ENCODE measurements around the gene PTPRF.

The PTPRF gene

DNA sequence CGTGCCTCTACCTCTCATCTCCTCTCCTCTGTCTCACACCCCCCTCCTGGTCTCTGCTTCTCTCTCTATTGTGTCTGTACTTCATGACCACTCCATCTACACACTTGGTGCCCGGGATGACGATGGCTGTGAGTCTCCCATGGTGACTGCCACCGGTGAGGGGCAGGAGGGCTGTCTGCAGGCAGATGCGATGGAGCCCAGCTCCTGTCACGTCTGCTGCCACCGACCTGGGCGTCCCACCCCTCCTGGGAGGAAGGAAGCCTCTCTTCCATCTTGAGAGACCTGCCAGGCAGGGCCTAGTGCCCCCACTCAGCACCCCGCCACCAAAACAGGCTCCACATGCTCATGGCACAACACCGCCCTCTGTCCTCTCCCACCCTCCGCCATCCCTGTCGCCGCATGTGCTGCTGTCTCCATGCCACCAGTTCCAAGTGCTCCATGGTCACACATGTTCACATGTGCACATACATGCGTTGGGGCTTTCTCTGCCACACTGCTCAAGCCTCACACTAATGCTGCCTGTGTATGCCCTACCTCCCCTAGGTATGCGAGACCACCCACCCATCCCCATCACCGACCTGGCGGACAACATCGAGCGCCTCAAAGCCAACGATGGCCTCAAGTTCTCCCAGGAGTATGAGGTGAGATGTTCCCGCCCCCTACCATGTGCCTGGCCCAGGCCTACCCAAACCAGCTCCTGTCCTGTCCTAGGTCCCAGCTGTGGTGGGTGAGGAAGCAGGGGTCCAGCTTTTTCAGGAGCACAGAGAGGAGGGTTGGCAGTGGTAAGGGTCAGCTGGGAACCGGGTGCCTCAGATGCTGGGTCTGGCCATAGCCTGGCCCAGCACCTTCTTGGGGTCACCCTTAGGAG is 82.6 kb downstream of the PTPRF start:
- no peaks in the 10 kb centered on the region for H3K27me3 ChIP-seq (ENCODE audit: control insufficient read depth, insufficient read depth, low read length)

DNA sequence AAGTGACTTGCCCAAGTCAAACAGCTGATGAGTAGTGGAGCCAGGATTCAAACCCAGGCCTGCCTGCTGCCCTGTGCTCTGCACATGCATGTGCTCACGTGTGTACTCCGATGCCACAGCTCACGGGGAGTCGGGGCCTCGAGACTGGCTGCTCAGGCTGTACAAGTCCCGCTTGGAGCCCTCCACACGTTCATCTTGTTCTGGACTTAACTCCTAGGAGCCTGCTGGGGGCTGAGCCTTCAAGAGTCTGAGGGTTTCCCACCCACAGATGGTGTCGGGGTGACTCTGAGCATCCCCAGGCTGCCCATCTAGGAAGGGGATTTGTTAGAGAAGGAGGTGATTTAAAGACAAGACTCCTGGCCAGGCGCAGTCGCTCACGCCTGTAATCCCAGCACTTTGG is 83.5 kb downstream of the PTPRF start:
- Histone ChIP-seq H3K9ac (ENCODE audit: low read length) (no peak overlapping the region), H3K27ac (ENCODE audit: low read depth, low read length) (no peak overlapping the region), H3K9me3 (ENCODE audit: control insufficient read depth, insufficient read depth, low read depth, low read length) (no peaks in the 10 kb centered on the region), H3K4me1 (ENCODE audit: control insufficient read depth, insufficient read depth, low read length) (no peaks in the 10 kb centered on the region), H3K4me3 (ENCODE audit: low read depth, low read length) (no peak overlapping the region), H3K27me3 (ENCODE audit: control insufficient read depth, insufficient read depth, low read length) (no peaks in the 10 kb centered on the region), H3K36me3 (ENCODE audit: control insufficient read depth, insufficient read depth, low read length) (peaks cover 77% of the 10 kb centered on the region)

More for the DNA sequence above, 82.6 kb downstream of the PTPRF start:
- no peak overlapping the region for H3K27ac ChIP-seq (ENCODE audit: low read depth, low read length)
- H3K4me3 ChIP-seq (ENCODE audit: low read depth, low read length), result no peak overlapping the region
- H3K4me1 ChIP-seq (ENCODE audit: control insufficient read depth, insufficient read depth, low read length), result no peaks in the 10 kb centered on the region
- no peaks in the 10 kb centered on the region for H3K9me3 ChIP-seq (ENCODE audit: control insufficient read depth, insufficient read depth, low read depth, low read length)
- H3K9ac ChIP-seq (ENCODE audit: low read length), result no peak overlapping the region
- peaks cover 77% of the 10 kb centered on the region for H3K36me3 ChIP-seq (ENCODE audit: control insufficient read depth, insufficient read depth, low read length)

DNA sequence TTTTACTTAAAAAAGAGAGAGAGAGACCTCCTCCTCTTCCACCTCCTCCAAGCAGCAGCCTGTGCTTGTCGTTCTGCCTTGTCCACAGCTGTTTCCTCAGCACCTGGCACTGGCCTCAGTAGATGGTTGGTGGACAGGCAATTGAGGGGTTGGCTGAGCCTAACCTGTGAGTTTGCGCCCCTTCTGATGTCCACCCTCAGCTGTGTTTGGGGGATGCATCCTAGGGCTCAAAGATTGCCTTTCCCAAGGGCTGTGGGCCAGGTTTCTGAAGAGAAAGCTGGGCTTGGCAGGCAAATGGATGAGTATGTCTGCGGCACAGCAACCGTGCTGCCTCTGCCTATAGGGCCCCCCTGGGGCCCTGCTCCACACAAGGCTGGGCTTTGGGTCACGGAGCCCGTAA is 84.2 kb downstream of the PTPRF start:
- Histone ChIP-seq H3K4me3 (ENCODE audit: low read depth, low read length) (no peak overlapping the region), H3K4me1 (ENCODE audit: control insufficient read depth, insufficient read depth, low read length) (no peaks in the 10 kb centered on the region), H3K36me3 (ENCODE audit: control insufficient read depth, insufficient read depth, low read length) (peaks cover 77% of the 10 kb centered on the region), H3K9ac (ENCODE audit: low read length) (no peak overlapping the region), H3K9me3 (ENCODE audit: control insufficient read depth, insufficient read depth, low read depth, low read length) (no peaks in the 10 kb centered on the region), H3K27ac (ENCODE audit: low read depth, low read length) (no peak overlapping the region), H3K27me3 (ENCODE audit: control insufficient read depth, insufficient read depth, low read length) (no peaks in the 10 kb centered on the region)

DNA sequence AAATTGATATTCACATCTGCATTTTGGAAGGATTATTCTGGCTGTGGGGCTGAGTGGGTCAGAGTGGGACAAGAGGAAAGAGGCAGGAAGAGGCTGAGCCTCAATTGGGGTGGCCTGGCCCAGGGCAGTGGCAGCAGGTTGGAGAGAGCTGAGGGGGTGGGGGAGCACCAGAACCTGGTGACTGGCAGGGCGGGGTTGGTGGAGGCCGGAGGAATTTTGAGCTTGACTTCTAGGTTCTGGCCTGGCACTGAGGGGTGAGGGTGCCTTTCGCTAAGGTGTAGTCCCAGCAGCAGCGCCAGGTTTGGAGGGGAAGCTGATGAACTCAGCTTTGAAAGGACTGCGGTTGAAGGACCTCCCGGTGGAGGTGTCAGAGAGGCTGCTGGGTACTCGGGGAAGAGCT is 85.7 kb downstream of the PTPRF start:
- H3K36me3 ChIP-seq (ENCODE audit: control insufficient read depth, insufficient read depth, low read length), result peaks cover 82% of the 10 kb centered on the region
- no peak overlapping the region for H3K27ac ChIP-seq (ENCODE audit: low read depth, low read length)
- no peaks in the 10 kb centered on the region for H3K9me3 ChIP-seq (ENCODE audit: control insufficient read depth, insufficient read depth, low read depth, low read length)
- H3K4me1 ChIP-seq (ENCODE audit: control insufficient read depth, insufficient read depth, low read length), result no peaks in the 10 kb centered on the region
- no peaks in the 10 kb centered on the region for H3K27me3 ChIP-seq (ENCODE audit: control insufficient read depth, insufficient read depth, low read length)
- H3K4me3 ChIP-seq (ENCODE audit: low read depth, low read length), result no peak overlapping the region
- H3K9ac ChIP-seq (ENCODE audit: low read length), result no peak overlapping the region

DNA sequence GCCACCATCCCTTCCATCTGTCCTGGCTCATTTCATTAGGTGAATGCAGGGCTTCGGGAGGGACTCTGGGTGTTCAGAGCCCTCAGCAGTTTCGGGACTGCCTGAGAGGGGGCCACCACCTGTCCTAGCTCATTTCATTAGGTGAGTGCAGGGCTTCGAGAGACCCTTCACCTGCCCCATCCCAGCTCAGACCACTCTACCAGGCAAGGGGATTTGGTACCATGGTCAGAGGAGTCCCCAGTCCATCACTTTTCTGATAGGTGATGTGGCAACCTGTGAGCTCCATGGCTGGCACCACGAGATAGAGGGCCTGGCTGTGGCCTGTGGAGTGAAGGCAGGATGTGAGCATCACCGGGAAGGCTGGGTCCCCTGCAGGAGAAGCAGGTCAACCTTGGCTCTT is 86.3 kb downstream of the PTPRF start:
- peaks cover 85% of the 10 kb centered on the region for H3K36me3 ChIP-seq (ENCODE audit: control insufficient read depth, insufficient read depth, low read length)
- H3K4me1 ChIP-seq (ENCODE audit: control insufficient read depth, insufficient read depth, low read length), result no peaks in the 10 kb centered on the region
- no peaks in the 10 kb centered on the region for H3K27me3 ChIP-seq (ENCODE audit: control insufficient read depth, insufficient read depth, low read length)

DNA sequence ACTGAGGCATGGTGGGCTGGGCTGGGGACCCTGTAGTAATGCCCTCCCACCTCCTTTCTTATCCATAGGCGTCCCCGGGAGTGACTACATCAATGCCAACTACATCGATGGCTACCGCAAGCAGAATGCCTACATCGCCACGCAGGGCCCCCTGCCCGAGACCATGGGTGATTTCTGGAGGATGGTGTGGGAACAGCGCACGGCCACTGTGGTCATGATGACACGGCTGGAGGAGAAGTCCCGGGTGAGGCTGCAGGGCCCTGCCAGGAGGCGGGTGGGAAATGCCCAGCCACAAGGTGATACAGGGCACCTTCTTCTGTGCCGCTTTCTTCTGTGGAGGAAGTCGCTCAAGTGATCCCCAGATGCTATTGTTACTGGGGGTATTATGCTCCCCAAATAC is 87.0 kb downstream of the PTPRF start:
- H3K4me1 ChIP-seq (ENCODE audit: control insufficient read depth, insufficient read depth, low read length), result no peaks in the 10 kb centered on the region
- no peak overlapping the region for H3K9ac ChIP-seq (ENCODE audit: low read length)
- no peaks in the 10 kb centered on the region for H3K9me3 ChIP-seq (ENCODE audit: control insufficient read depth, insufficient read depth, low read depth, low read length)
- H3K4me3 ChIP-seq (ENCODE audit: low read depth, low read length), result no peak overlapping the region
- peaks cover 91% of the 10 kb centered on the region for H3K36me3 ChIP-seq (ENCODE audit: control insufficient read depth, insufficient read depth, low read length)
- H3K27me3 ChIP-seq (ENCODE audit: control insufficient read depth, insufficient read depth, low read length), result no peaks in the 10 kb centered on the region
- H3K27ac ChIP-seq (ENCODE audit: low read depth, low read length), result no peak overlapping the region

More for the DNA sequence above, 86.3 kb downstream of the PTPRF start:
- no peaks in the 10 kb centered on the region for H3K9me3 ChIP-seq (ENCODE audit: control insufficient read depth, insufficient read depth, low read depth, low read length)
- no peak overlapping the region for H3K9ac ChIP-seq (ENCODE audit: low read length)
- H3K4me3 ChIP-seq (ENCODE audit: low read depth, low read length), result no peak overlapping the region
- no peak overlapping the region for H3K27ac ChIP-seq (ENCODE audit: low read depth, low read length)

DNA sequence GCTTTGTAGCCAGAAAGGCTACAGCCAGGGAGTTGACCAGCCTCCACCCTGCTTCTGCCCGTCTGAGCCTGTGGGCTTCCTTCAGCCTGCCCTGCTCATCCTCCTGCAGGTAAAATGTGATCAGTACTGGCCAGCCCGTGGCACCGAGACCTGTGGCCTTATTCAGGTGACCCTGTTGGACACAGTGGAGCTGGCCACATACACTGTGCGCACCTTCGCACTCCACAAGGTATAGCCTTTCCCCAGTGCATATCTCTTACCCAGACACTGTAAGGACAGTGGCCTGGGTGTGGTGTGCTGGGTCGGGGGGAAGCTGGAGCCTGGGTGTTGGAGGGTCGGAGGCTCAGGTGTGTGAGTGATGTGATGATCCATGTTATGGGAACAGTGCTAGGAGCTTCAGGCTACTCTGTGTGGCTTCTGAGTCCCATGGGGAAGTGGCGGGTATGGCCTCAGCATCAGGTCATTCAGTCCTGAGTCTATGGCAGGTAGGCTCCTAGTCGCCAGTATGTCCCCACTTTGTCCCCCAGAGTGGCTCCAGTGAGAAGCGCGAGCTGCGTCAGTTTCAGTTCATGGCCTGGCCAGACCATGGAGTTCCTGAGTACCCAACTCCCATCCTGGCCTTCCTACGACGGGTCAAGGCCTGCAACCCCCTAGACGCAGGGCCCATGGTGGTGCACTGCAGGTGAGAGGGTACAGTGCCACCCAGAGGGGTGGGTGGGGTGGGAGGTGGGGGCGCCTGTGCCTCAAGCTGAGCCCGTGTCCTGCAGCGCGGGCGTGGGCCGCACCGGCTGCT is 88.0 kb downstream of the PTPRF start:
- Histone ChIP-seq H3K27ac (ENCODE audit: low read depth, low read length) (no peak overlapping the region), H3K4me1 (ENCODE audit: control insufficient read depth, insufficient read depth, low read length) (no peaks in the 10 kb centered on the region), H3K9ac (ENCODE audit: low read length) (no peak overlapping the region), H3K4me3 (ENCODE audit: low read depth, low read length) (no peak overlapping the region), H3K36me3 (ENCODE audit: control insufficient read depth, insufficient read depth, low read length) (peaks cover 89% of the 10 kb centered on the region), H3K27me3 (ENCODE audit: control insufficient read depth, insufficient read depth, low read length) (no peaks in the 10 kb centered on the region), H3K9me3 (ENCODE audit: control insufficient read depth, insufficient read depth, low read depth, low read length) (no peaks in the 10 kb centered on the region)

DNA sequence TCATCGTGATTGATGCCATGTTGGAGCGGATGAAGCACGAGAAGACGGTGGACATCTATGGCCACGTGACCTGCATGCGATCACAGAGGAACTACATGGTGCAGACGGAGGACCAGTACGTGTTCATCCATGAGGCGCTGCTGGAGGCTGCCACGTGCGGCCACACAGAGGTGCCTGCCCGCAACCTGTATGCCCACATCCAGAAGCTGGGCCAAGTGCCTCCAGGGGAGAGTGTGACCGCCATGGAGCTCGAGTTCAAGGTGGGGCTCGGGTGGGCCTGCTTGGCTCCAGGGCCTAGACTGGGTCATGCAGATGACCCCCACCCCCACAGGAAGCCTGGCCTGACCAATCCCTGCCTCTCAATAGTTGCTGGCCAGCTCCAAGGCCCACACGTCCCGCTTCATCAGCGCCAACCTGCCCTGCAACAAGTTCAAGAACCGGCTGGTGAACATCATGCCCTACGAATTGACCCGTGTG is 88.7 kb downstream of the PTPRF start:
- Histone ChIP-seq H3K4me3 (ENCODE audit: low read depth, low read length) (no peak overlapping the region), H3K9ac (ENCODE audit: low read length) (no peak overlapping the region), H3K27me3 (ENCODE audit: control insufficient read depth, insufficient read depth, low read length) (no peaks in the 10 kb centered on the region), H3K4me1 (ENCODE audit: control insufficient read depth, insufficient read depth, low read length) (no peaks in the 10 kb centered on the region), H3K9me3 (ENCODE audit: control insufficient read depth, insufficient read depth, low read depth, low read length) (no peaks in the 10 kb centered on the region), H3K36me3 (ENCODE audit: control insufficient read depth, insufficient read depth, low read length) (peaks cover 87% of the 10 kb centered on the region), H3K27ac (ENCODE audit: low read depth, low read length) (no peak overlapping the region)

DNA sequence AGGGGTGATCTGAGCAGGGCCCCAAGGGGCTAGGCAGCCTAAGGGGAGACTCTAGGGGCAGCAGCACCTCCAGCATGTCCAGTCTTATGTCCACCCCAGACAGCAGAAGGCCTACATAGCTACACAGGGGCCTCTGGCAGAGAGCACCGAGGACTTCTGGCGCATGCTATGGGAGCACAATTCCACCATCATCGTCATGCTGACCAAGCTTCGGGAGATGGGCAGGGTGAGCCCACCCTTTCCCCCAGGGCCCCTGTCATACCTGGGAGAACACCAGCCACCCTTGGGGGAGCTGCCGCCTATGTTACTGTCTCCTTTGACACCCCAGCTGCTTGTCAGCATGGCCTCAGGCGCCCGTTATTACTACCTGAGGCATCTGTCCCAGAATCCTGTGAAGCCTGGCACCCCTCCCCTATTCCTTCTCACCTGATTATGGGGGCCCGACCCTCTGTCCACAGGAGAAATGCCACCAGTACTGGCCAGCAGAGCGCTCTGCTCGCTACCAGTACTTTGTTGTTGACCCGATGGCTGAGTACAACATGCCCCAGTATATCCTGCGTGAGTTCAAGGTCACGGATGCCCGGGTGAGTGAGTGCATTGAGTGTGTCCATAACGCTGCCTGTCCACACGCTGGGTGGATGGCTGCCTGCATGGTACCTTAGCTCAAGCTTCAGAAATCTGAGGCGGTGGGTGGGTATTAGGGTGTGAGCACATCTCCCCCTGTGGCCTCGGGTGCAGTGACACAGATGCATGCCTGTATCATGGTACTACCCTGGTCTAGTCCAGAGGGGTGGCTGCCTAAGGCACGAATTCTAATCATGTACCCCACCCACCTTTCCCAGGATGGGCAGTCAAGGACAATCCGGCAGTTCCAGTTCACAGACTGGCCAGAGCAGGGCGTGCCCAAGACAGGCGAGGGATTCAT is 89.6 kb downstream of the PTPRF start:
- H3K36me3 ChIP-seq (ENCODE audit: control insufficient read depth, insufficient read depth, low read length), result peaks cover 88% of the 10 kb centered on the region
- H3K27me3 ChIP-seq (ENCODE audit: control insufficient read depth, insufficient read depth, low read length), result no peaks in the 10 kb centered on the region
- no peaks in the 10 kb centered on the region for H3K9me3 ChIP-seq (ENCODE audit: control insufficient read depth, insufficient read depth, low read depth, low read length)
- H3K27ac ChIP-seq (ENCODE audit: low read depth, low read length), result no peak overlapping the region
- no peak overlapping the region for H3K9ac ChIP-seq (ENCODE audit: low read length)
- no peak overlapping the region for H3K4me3 ChIP-seq (ENCODE audit: low read depth, low read length)
- H3K4me1 ChIP-seq (ENCODE audit: control insufficient read depth, insufficient read depth, low read length), result no peaks in the 10 kb centered on the region

DNA sequence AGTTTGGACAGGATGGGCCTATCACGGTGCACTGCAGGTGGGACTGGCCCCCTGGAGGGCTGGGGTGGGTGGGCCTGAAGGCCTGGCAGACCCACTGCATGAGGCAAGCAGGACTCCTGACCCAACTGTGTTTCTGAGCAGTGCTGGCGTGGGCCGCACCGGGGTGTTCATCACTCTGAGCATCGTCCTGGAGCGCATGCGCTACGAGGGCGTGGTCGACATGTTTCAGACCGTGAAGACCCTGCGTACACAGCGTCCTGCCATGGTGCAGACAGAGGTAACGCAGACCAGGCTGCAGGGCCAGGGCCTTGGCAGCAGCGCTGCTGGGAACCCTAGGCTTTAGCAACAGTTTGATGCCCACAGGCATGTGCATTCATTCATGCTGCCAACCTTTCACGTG is 90.3 kb downstream of the PTPRF start:
- no peaks in the 10 kb centered on the region for H3K9me3 ChIP-seq (ENCODE audit: control insufficient read depth, insufficient read depth, low read depth, low read length)
- no peaks in the 10 kb centered on the region for H3K4me1 ChIP-seq (ENCODE audit: control insufficient read depth, insufficient read depth, low read length)
- H3K4me3 ChIP-seq (ENCODE audit: low read depth, low read length), result no peak overlapping the region
- H3K36me3 ChIP-seq (ENCODE audit: control insufficient read depth, insufficient read depth, low read length), result peaks cover 89% of the 10 kb centered on the region
- H3K27me3 ChIP-seq (ENCODE audit: control insufficient read depth, insufficient read depth, low read length), result no peaks in the 10 kb centered on the region
- H3K9ac ChIP-seq (ENCODE audit: low read length), result no peak overlapping the region
- H3K27ac ChIP-seq (ENCODE audit: low read depth, low read length), result no peak overlapping the region
